HCT116 (cell line): ENCODE measurements around the gene CCDC91. TPM values are rescaled to one million over a fixed set of nuclear protein-coding genes. Genes with fewer than 3 reads are reported as not detected.

ENCODE experiments used
- ATAC-seq: fragments of 200-7000 bp; cut with Tn5 transposase; 2 replicates; pipeline ENCODE4 v1.9.1; 2020; ENCODE audit warnings: mild to moderate bottlenecking, moderate library complexity
- BruUV-seq: library from RNA; stranded (reverse); fragments of 400-500 nt; replicated peaks from 2 replicates; lab custom pipeline; 2021; lab: Mats Ljungman, UMichigan
- CTCF ChIA-PET: fragments of 300-600 bp; sonication (Branson Sonifier 250); formaldehyde crosslinking; loops from one replicate; lab custom pipeline; 2021; ENCODE audit warnings: antibody characterized with exemption; lab: Charles Lee
- POLR2A ChIA-PET: fragments of 300-600, 350-600 bp; sonication (Branson Sonifier 250); formaldehyde crosslinking; loops from one replicate; lab custom pipeline; 2021; ENCODE audit warnings: antibody characterized with exemption; lab: Charles Lee
- RAD21 ChIA-PET, 2 experiments: fragments of 300-600 bp; sonication (Branson Sonifier 250); formaldehyde crosslinking; loops; one replicate each; lab custom pipeline; 2023; ENCODE audit warnings: low total read pairs in 2 of 2; ENCODE audit not compliant: uncharacterized antibody in 2 of 2, unreplicated experiment in 2 of 2, low non-redundant PET in 1 of 2; lab: Charles Lee
- DNase-seq: peaks from one replicate; pipeline ENCODE4 v3.0.0-alpha.2; 2010; ENCODE audit warnings: low read depth, low spot score
- H2AFZ ChIP-seq: fragments of 200-600 bp; shearing (Covaris generic), sonication (generic); 2 replicates; pipeline ENCODE4 v1.6.1; 2017; ENCODE audit warnings: low read depth, mixed run types, mixed read lengths, antibody characterized with exemption, low read length; ENCODE audit not compliant: poor library complexity, severe bottlenecking
- H3K27ac ChIP-seq: 2 replicates; pipeline ENCODE4 v1.5.1; 2012; ENCODE audit warnings: low read depth, low read length
- H3K27me3 ChIP-seq: fragments of 200-600 bp; sonication (generic); 2 replicates; pipeline ENCODE4 v1.6.1; 2016; ENCODE audit warnings: mixed run types, low read length, mixed read lengths; ENCODE audit not compliant: insufficient read depth
- H3K36me3 ChIP-seq, 2 experiments: fragments of 200-500 bp in 1 of 2; fragments of 200-600 bp in 1 of 2; sonication (Bioruptor generic) in 1 of 2; sonication (generic) in 1 of 2; 2 replicates each; pipeline versions ENCODE4 v1.5.1 to v1.6.1; 2014 to 2016; ENCODE audit warnings: low read length in 2 of 2, inconsistent platforms in 1 of 2, mixed read lengths in 1 of 2, mixed run types in 1 of 2; ENCODE audit not compliant: insufficient read depth in 2 of 2, control insufficient read depth in 1 of 2
- H3K4me1 ChIP-seq, 2 experiments: fragments of 200-600 bp in 1 of 2; sonication (generic) in 1 of 2; 2 replicates each; pipeline versions ENCODE4 v1.5.1 to v1.6.1; 2012 to 2017; ENCODE audit warnings: low read length in 2 of 2, inconsistent platforms in 1 of 2, mild to moderate bottlenecking in 1 of 2, mixed read lengths in 1 of 2, mixed run types in 1 of 2, moderate library complexity in 1 of 2; ENCODE audit not compliant: insufficient read depth in 2 of 2, control insufficient read depth in 1 of 2
- H3K4me2 ChIP-seq: fragments of 200-600 bp; sonication (generic); 2 replicates; pipeline ENCODE4 v1.6.1; 2017; ENCODE audit warnings: mixed run types, low read length, mixed read lengths
- H3K4me3 ChIP-seq, 2 experiments: fragments of 200-600 bp in 1 of 2; sonication (generic) in 1 of 2; replicated peaks in 1 of 2; 2 replicates each; pipeline ENCODE4 v1.5.1; 2011 to 2016; ENCODE audit warnings: low read length in 2 of 2, control low read depth in 1 of 2, low read depth in 1 of 2, mild to moderate bottlenecking in 1 of 2, mixed read lengths in 1 of 2, mixed run types in 1 of 2
- H3K79me2 ChIP-seq: fragments of 200-600 bp; sonication (generic); 2 replicates; pipeline ENCODE4 v1.6.1; 2017; ENCODE audit warnings: mild to moderate bottlenecking, mixed run types, low read length, moderate library complexity, mixed read lengths; ENCODE audit not compliant: insufficient read depth
- H3K9ac ChIP-seq: fragments of 200-600 bp; sonication (generic); 2 replicates; pipeline ENCODE4 v1.6.1; 2016; ENCODE audit warnings: low read length, mixed read lengths
- H3K9me2 ChIP-seq: fragments of 200-600 bp; sonication (generic), shearing (Covaris generic); 2 replicates; pipeline ENCODE4 v1.6.1; 2017; ENCODE audit warnings: mixed run types, mild to moderate bottlenecking, moderate library complexity; ENCODE audit not compliant: insufficient read depth
- H3K9me3 ChIP-seq, 2 experiments: fragments of 200-500 bp in 1 of 2; fragments of 200-600 bp in 1 of 2; sonication (Bioruptor generic) in 1 of 2; sonication (generic) in 1 of 2; 2 replicates each; pipeline ENCODE4 v1.6.1; 2014 to 2017; ENCODE audit warnings: low read length in 2 of 2, mixed read lengths in 2 of 2, inconsistent platforms in 1 of 2, low read depth in 1 of 2, mild to moderate bottlenecking in 1 of 2, mixed run types in 1 of 2, moderate library complexity in 1 of 2; ENCODE audit not compliant: control insufficient read depth in 1 of 2, insufficient read depth in 1 of 2
- H4K20me1 ChIP-seq: fragments of 200-600 bp; sonication (generic), shearing (Covaris generic); 2 replicates; pipeline ENCODE4 v1.6.1; 2017; ENCODE audit warnings: mixed run types, mild to moderate bottlenecking, moderate library complexity; ENCODE audit not compliant: insufficient read depth
- ATF3 ChIP-seq: IDR thresholded peaks from 2 replicates; pipeline ENCODE4 v1.6.1; 2012
- CEBPB ChIP-seq: IDR thresholded peaks from 2 replicates; pipeline ENCODE4 v1.6.1; 2012; ENCODE audit warnings: low read depth
- ELF1 ChIP-seq: IDR thresholded peaks from 2 replicates; pipeline ENCODE4 v1.6.1; 2012; ENCODE audit warnings: low read depth, borderline replicate concordance
- EZH2 ChIP-seq: fragments of 200-600 bp; sonication (generic); IDR thresholded peaks from 2 replicates; pipeline ENCODE4 v1.6.1; 2017; ENCODE audit warnings: antibody characterized with exemption, mixed run types
- EZH2phosphoT487 ChIP-seq: fragments of 200-600 bp; IDR thresholded peaks from 2 replicates; pipeline ENCODE4 v1.6.1; 2018; ENCODE audit warnings: antibody characterized with exemption, borderline replicate concordance
- FOSL1 ChIP-seq: IDR thresholded peaks from 2 replicates; pipeline ENCODE4 v1.6.1; 2012; ENCODE audit warnings: low read depth
- JUND ChIP-seq: IDR thresholded peaks from 2 replicates; pipeline ENCODE4 v1.6.1; 2012
- MAX ChIP-seq: IDR thresholded peaks from 2 replicates; pipeline ENCODE4 v1.6.1; 2012
- POLR2A ChIP-seq: IDR thresholded peaks from 2 replicates; pipeline ENCODE4 v1.7.0; 2011; ENCODE audit warnings: borderline replicate concordance; ENCODE audit not compliant: insufficient read depth, insufficient read length; ENCODE audit errors: extremely low read depth
- RAD21 ChIP-seq: IDR thresholded peaks from 2 replicates; pipeline ENCODE4 v1.6.1; 2012; ENCODE audit warnings: low read depth, mild to moderate bottlenecking
- REST ChIP-seq: IDR thresholded peaks from 2 replicates; pipeline ENCODE4 v1.6.1; 2012; ENCODE audit warnings: low read depth
- SIN3A ChIP-seq: IDR thresholded peaks from 2 replicates; pipeline ENCODE4 v1.6.1; 2012; ENCODE audit warnings: low read depth
- SP1 ChIP-seq: IDR thresholded peaks from 2 replicates; pipeline ENCODE4 v1.6.1; 2012; ENCODE audit warnings: low read depth
- SRF ChIP-seq: IDR thresholded peaks from 2 replicates; pipeline ENCODE4 v1.6.1; 2012; ENCODE audit warnings: low read depth
- YY1 ChIP-seq: IDR thresholded peaks from 2 replicates; pipeline ENCODE4 v1.6.1; 2011; ENCODE audit warnings: low read length, low read depth, moderate library complexity, mild to moderate bottlenecking; ENCODE audit not compliant: insufficient replicate concordance; ENCODE audit errors: extremely low read depth
- ZBTB33 ChIP-seq: IDR thresholded peaks from 2 replicates; pipeline ENCODE4 v1.6.1; 2011; ENCODE audit warnings: mild to moderate bottlenecking, low read length, moderate library complexity; ENCODE audit not compliant: insufficient replicate concordance; ENCODE audit errors: extremely low read depth
- ZNF274 ChIP-seq: fragments of 200-500 bp; sonication (Bioruptor generic); IDR thresholded peaks from 2 replicates; pipeline ENCODE4 v1.6.1; 2014; ENCODE audit warnings: mild to moderate bottlenecking, low read depth, low read length, inconsistent platforms
- intact Hi-C: fragments of 100-400 bp; cut with micrococcal nuclease; formaldehyde crosslinking; loops from 2 replicates; pipeline ENCODE4 v1.10.0; 2022
- total RNA-seq: library from RNA; stranded (reverse); gene quantifications from one replicate; pipeline ENCODE4 v1.2.1, GENCODE V29; 2021; ENCODE audit not compliant: unreplicated experiment

Gene CCDC91
- total RNA-seq, 1 experiment from 2014 or later = 18.1 TPM

GRCh38 chr12:28177461-28177860 is 12.8 kb upstream of the CCDC91 start:
- no peaks in the 10 kb centered on the region for H3K36me3 ChIP-seq
- H3K9me2 ChIP-seq = no peaks in the 10 kb centered on the region
- CTCF ChIA-PET = no interaction called here
- no peaks in the 10 kb centered on the region for H3K27me3 ChIP-seq
- no peaks in the 10 kb centered on the region for H3K79me2 ChIP-seq
- H2AFZ ChIP-seq = no peak overlapping the region
- H3K27ac ChIP-seq = no peak overlapping the region
- no peaks in the 10 kb centered on the region for H3K4me1 ChIP-seq
- POLR2A ChIA-PET = no interaction called here
- no peak overlapping the region for H3K4me2 ChIP-seq
- DNase-seq (no peak), ATAC-seq (no peak)
- no peaks in the 10 kb centered on the region for H4K20me1 ChIP-seq
- no TSS peak for BruUV-seq
- H3K9ac ChIP-seq = no peak overlapping the region
- RAD21 ChIA-PET = no interaction called here
- intact Hi-C loops = loop anchor here (10.0 kb wide), 2 partner anchors 213 to 353 kb away; no protein-coding TSS in a partner anchor
- TF ChIP-seq FOSL1 (no peak), SRF (no peak), CEBPB (no peak), JUND (no peak), ZNF274 (no peak), RAD21 (no peak), MAX (no peak), ATF3 (no peak), ELF1 (no peak), EZH2 (no peak)
- TF ChIP-seq, all 23 proteins: peak for 0
- H3K9me3 ChIP-seq = no peaks in the 10 kb centered on the region
- no peak overlapping the region for H3K4me3 ChIP-seq

- BruUV-seq = no TSS peak
- H3K4me2 ChIP-seq = no peak overlapping the region
- H3K4me3 ChIP-seq = no peak overlapping the region
- H3K36me3 ChIP-seq = no peaks in the 10 kb centered on the region
- intact Hi-C loops = loop anchor here (10.0 kb wide), 2 partner anchors 213 to 353 kb away; no protein-coding TSS in a partner anchor
- DNase-seq (no peak), ATAC-seq (no peak)
- CTCF ChIA-PET = no interaction called here
- POLR2A ChIA-PET = no interaction called here
- no peaks in the 10 kb centered on the region for H3K79me2 ChIP-seq
- no peak overlapping the region for H3K9ac ChIP-seq
- H3K27me3 ChIP-seq = no peaks in the 10 kb centered on the region
- no peaks in the 10 kb centered on the region for H4K20me1 ChIP-seq
- RAD21 ChIA-PET = no interaction called here
- no peaks in the 10 kb centered on the region for H3K9me3 ChIP-seq
- H3K27ac ChIP-seq = no peak overlapping the region
- no peaks in the 10 kb centered on the region for H3K4me1 ChIP-seq
- H3K9me2 ChIP-seq = no peaks in the 10 kb centered on the region
- no peak overlapping the region for H2AFZ ChIP-seq
- TF ChIP-seq EZH2phosphoT487 (no peak), RAD21 (no peak), YY1 (no peak), SP1 (no peak), ZNF274 (no peak), JUND (no peak), ELF1 (no peak), POLR2A (no peak), SIN3A (no peak), ZBTB33 (no peak), REST (no peak)
These were observed 12.4 kb upstream of the CCDC91 start for GRCh38 chr12:28177905-28178304.
